Amniotic epithelial cell (primary cell): ENCODE measurements around the gene MRPL49.

Experiments
- DNase-seq: peaks from one replicate; pipeline ENCODE4 v3.0.0-alpha.2; 2010; ENCODE audit warnings: low read depth

The MRPL49 gene

GRCh38 chr11:65102142-65103095, 19.7 kb upstream of the MRPL49 start:
- DNase-seq: no peak

- peak; percentile 24 for DNase-seq
These were observed 18.6 kb upstream of the MRPL49 start for GRCh38 chr11:65103476-65103875.

DNA sequence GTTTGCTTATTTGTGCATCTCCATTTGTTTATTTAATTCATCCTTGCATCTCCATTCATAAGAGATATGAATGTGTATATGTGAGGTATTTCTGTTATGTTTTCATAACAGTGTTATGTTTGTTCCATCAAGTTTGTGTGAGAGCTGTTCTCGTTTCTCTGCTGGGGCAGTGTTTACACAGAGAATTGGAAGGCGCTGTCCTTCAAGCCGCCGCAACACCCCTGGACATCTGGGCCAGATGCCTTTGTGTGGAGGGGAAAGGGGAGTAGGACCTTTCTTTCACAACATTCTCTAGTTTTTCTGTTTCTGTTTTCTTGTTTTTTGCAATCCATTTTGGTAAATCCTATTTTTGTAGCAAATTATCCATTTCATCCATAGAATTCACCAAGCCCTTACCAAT, 17.5 kb upstream of the MRPL49 start:
- no peak for DNase-seq

DNA sequence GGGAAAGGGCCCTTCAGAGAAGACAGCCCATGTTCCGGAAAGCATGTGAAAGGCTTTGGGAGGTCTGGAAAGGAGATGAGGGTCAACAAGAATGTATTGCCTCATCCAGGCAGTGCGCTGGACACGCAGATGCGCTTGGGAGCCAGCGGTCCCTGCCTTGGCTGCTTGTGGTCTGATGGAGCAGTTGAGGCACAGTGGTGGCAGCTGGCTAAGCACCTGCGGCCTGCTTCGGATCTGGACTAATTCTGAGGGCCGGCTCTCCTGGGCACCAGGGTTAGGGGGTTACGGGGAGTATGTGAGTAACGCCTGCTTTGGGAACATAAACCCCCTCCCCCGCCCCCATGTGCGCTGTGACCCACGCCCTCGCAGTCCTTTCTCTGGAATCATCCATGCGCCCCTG, 15.0 kb upstream of the MRPL49 start:
- DNase-seq: no peak

- DNase-seq: no peak
These were observed 14.2 kb upstream of the MRPL49 start for GRCh38 chr11:65107751-65108468.

GRCh38 chr11:65108469-65109123, 13.5 kb upstream of the MRPL49 start:
- no peak for DNase-seq

- no peak for DNase-seq
These were observed 12.6 kb upstream of the MRPL49 start for GRCh38 chr11:65109231-65110198.

DNA sequence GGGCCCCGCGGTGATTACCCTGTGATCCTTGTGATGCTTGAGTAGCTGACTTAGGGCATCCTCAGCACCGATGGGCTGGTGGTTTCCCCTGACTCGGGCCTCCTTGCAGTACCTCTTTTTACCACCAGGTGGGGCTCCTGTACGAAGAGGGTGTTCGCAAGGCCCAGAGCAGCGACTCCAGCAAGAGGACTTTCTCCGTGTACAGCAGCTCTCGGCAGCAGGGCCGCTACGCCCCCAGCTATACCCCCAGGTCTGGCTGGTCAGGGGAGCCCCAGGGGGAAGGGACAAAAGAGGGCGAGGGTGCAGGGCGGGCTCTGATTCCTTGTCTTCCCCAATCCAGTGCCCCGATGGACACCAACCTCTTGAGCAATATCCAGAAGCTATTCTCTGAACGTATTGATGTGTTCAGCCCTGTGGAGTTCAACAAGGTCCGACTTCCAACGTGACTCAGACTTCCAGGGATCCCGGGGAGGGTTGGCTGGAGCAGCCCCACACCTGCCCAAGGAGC, 11.7 kb upstream of the MRPL49 start:
- peak; percentile 69 for DNase-seq

- DNase-seq: no peak
These were observed 10.9 kb upstream of the MRPL49 start for GRCh38 chr11:65111159-65111743.

DNA sequence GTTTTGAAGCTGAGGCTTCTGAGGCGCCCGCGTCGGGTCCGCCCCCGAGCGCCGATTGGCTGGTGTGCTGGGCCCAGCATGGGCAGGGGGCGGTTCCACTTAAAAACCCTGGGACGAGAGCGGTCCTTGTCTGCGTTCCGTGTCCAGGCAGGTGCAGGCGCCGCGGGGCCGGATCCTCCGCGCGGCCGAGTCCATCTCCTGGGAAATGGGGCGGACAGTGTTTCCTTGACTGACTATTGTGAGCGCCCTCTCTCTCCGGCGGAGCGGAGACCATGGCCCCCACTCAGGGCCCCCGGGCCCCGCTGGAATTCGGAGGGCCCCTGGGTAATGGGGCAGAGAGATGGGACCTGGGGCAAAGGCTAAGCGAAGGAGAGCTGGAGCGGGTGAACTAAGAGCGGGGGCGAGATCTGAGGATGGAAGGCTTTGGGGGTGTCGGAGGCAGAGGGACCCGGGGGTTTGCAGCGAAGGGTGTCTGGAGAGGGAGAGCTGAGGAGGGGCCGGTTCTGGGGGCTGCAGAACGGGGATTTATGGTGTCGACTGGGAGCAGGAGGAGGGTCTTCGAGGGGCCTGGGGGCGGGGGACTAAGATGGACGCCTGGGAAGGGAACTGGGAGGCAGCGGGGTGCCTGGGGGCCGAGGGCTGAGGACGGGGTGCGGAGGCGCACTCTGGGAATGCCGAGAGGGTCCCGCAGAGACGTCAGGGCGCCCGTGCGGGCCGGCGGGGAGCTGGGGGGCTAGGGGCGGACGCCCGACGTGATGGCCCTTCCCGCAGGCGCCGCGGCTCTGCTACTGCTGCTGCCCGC, 10.2 kb upstream of the MRPL49 start, which contains the start of gene TM7SF2:
Gene TM7SF2, plus strand, starts transcription at position 129 of the 802 bp plus-strand sequence. Its CDS starts 144 bp downstream, at position 273.
- peak; percentile 85 for DNase-seq

GRCh38 chr11:65112546-65113360, 9.4 kb upstream of the MRPL49 start:
- DNase-seq: no peak

- no peak for DNase-seq
These were observed 8.8 kb upstream of the MRPL49 start for GRCh38 chr11:65113361-65113756.

GRCh38 chr11:65113839-65114238, 8.3 kb upstream of the MRPL49 start:
- peak; percentile 46 for DNase-seq

DNA sequence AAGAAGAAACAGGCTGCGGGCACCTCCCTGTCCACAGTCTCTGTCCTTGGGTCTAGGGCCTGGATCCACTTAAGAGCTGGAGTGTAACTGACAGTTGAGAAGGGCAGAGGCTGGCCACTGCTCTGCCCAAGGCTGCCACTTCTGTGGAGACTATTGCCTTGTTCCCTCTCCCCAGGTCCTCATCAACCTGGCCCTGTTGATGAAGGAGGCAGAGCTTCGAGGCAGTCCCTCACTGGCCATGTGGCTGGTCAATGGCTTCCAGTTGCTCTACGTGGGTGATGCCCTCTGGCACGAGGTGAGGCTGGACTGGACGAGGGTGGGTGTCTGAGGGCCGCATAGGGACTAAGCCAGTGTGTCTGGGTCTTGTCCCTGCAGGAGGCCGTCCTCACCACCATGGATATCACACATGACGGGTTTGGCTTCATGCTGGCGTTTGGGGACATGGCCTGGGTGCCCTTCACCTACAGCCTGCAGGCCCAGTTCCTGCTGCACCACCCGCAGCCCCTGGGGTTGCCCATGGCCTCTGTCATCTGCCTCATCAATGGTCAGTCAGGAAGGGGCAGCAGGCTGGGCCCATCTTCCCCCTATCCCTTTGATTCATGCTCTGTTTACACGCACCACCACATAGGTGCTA, 7.5 kb upstream of the MRPL49 start:
- no peak for DNase-seq

DNA sequence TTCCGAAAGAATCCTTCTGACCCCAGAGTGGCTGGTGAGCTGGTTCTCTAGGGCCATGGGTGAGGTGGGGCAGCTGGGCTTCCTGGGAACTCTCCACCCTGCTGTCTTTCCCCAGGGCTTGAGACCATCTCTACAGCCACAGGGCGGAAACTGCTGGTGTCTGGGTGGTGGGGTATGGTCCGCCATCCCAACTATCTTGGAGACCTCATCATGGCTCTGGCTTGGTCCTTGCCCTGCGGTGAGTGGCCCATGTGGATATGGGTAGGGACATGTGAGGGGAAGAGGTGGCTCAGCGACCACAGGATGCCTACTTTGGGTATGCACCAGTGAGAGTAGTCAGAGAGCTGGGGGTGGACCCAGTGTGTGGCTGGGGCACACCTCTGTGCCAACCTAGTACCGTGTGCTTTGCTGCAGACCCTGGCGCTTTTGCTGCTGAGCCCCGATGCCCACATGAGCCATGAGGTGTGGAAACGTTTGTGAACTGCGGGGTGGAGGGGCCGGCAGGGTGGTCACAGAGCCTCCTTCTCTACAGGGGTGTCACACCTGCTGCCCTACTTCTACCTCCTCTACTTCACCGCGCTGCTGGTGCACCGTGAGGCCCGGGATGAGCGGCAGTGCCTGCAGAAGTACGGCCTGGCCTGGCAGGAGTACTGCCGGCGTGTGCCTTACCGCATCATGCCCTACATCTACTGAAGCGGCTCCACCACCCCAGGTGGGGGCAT, 6.6 kb upstream of the MRPL49 start:
- DNase-seq: no peak

DNA sequence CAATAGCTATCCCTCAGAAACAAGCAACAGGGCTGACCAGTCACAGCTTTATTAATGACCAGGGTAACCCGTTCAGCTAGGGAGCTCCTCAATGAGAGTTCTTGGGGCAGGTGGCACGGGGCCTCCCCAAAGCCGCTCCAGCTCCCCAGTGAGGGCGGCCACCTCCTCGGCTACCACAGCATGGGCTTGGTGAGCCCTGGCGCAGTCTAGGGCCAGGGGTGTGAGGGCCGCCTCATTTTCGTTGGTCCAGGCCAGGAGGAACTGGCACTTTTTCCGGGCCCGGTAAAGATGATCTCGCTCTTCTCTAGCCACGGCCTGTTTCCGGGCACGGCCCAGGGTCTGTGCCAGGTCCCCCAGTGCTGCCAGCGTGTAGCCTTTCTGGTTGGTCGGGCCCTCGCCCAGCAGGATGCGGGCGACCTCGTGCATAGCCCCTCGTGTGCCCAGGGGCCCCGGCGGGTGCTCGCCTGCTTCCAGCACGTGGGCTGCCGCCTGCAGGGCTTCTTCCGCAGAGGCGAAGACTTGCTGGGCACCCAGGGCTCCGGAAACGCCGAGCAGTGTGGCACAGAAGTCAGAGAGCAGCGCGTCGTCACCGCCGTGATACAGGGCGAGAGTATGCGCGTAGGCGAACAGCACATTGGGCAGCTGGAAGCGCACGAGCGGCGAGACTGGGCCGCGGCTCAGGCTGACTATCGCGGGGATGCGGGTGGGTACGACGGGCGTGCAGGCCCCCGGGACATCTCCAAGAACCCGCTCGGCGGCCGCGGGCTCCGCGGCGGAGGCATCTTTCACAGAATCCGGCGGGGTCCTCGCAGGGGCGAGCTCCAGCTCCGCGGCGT, 5.5 kb upstream of the MRPL49 start:
- peak; percentile 65 for DNase-seq
